HG03469 (cell line): ENCODE data around the gene ANKRD44.

Experiments used
- ATAC-seq: cut with Tn5 transposase; IDR thresholded peaks from one replicate; pipeline ENCODE4 v1.9.1; 2021; ENCODE audit warnings: mild to moderate bottlenecking, moderate library complexity, moderate number of reproducible peaks; ENCODE audit not compliant: unreplicated experiment

ANKRD44 gene

DNA sequence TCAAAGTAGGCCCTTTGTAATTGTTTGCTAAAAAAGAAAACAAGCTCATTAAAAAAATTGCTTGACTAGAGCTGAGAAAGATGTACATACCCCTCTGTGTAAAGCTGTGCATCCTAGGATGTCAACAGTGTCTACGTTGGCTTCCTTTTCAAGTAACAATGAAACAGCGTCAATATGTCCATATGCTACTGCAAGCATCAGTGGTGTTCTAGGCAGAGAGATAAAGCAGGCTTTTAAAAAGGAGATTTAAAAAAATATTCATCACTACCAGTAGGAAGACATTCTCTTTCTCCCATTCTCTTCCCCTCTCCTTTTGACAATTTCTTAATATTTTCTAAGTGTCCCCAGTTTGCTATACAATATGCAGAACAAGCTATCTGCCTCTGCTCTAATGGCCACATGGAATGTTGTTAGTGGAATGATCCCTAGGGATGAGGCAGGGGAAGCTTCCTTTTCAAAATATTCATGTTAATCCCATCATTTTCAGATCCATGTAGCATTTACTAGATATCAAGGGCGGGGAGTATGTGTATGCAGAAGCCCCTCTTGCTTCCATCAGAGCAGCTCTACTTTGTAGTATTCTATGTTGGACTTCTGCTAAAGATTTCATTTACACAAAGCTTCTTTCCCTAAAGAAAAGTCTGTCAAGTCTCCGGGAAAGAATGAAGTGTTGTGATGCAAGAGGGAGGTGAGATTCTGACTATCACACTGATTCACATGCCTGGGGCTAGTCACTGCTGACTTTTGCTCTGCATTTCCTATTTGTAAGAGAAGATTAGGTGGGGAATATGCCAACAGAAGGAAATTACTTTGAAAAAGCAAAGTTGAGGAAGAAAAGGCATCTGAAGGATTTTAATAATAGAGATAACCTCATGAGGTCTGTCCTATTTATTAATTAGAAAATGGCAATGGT, 302.6 kb downstream of the ANKRD44 start:
- no peak for ATAC-seq

DNA sequence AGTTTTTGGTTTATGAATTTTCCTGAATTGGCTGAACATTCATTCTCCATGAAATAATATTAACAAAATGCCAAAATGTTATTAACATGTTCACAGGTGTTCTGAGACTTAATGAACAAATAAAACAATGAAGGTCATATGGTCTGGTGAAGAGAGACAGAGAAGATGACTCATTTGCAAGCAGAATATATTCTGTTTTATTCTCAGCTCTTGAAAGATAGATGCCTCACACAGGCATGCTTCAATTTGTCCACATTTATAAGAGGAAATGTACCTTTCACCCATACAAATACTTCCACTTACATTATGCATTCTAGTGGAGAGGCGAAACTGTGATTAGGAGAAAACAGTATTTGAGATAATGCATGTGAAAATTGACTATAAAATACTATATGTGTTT, 308.7 kb downstream of the ANKRD44 start:
- no peak for ATAC-seq

DNA sequence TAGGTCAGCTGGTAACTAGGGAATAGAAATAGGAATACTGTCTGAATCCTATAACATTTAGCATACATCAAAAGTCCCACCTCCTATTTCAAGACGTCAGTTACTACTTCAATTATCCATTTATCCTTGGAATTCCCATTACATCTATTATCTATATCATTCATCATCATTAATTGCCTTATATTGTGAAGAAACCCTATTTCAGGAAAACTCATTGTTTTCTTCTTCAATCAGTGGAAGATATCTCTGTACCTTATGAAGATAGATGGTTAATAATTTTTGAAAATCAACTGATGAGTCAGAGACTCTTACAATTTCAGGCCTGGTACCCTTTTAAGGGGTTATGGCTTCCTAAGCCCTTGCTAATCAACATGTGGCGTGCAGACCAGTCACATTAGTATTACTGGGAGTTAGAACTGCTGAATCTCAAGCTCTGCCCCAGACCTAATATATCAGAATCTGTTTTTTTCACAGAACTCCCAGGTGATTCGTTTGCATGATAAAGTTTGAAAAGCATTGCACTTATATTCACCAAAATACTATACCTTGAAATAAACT, 314.7 kb downstream of the ANKRD44 start:
- no peak for ATAC-seq

DNA sequence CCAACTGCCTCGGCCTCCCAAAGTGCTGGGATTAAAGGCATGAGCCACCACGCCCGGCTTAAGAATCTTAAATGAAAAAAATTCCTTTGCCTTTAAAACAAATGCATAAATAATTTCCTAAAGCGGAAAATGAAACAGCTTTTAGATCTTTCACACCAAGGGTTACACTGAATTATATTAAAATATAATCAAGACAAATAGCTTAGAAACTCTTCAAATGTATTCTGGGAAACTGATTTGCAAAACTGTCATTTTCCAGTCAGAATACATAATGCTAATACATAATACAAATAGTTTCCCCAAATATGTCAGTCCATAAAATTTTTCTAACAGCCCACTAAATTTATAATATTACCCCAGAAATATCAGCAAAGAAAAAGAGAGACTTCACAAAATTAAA, 315.8 kb downstream of the ANKRD44 start:
- no peak for ATAC-seq

DNA sequence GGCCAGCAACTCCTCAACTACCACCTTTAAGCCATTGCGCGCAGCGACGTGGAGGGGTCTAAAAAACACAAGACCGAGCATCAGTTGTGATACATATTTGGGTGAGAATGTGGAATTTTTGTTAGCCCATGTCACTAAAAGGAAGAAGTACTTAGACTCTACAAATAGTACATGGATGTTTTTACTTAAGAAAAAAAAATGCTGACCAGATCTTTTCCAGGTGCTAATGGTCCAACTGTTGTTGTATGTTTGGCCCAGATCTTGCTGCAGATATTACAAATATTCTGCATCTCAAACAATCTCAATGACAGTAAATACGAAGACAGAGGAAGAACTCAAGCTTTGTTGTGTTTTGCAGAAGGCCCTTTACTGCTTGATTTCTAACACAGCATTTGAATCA, 317.0 kb downstream of the ANKRD44 start:
- no peak for ATAC-seq

DNA sequence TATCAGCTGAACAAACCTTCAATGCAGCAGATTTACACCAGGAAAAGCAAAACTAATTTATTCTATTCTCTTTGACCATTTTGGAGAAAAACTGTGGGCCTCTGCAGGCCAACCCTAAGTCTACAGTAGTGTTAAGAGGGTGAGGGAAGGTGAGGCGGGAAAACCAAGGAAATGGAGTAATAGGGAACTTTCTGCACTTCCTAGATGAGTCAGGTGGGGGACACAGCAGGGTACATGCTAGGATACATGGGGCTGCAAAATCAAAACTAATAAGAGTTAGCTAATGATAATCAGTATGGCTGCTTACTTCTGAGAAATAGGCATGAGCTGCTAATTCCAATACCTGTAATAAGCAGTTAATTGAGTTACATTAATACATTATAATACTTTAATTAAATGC, 318.1 kb downstream of the ANKRD44 start:
- ATAC-seq, result no peak

DNA sequence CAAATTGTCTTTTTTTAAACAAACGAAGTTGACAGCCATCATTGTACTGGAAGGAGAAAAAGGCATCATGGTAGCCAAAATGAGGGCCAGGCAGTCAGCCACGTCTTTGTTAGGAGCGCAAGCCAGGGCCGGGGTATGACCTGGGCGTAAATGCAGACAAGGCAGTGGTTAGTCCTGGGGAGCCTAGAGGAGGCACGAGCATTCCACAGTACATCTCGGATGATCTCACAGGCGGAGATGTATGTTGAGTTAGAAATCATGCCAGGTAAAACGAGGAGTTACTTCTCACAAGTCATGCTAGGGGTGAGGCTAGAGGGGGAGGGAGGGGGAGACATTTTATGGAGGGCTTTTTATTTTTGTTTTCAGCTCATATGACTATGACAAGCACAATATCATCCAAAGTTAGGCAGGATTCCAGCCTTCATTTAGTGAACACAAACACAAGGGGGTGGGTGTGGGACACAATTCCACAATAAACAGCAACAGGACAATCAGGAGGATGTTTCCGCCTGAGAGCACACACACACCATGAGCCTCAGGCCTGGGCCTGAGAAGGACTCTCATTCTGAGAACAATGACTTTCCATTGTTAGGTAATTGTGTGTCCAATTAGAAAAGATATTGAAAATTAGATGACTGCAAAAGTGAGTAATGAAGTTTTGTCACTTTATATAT, 319.7 kb downstream of the ANKRD44 start:
- no peak for ATAC-seq

DNA sequence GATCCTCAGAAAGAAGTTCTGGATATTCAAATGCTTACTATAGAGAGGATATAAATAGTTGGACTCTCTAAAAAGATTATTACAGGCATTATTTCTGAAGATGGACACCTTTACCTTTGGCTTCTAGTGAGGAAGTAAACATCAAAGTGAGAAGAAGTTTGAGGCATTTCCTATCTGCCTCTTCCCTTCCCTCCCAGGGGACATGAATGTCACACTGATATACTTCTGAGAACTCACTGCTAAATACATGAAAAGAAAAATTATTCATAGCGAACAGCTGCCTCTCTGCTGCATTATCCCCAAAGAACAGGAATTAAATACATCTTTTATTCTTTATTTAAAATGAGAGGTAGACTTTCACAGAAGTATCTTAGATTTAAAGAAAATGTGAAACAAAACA, 320.5 kb downstream of the ANKRD44 start:
- ATAC-seq, result no peak

DNA sequence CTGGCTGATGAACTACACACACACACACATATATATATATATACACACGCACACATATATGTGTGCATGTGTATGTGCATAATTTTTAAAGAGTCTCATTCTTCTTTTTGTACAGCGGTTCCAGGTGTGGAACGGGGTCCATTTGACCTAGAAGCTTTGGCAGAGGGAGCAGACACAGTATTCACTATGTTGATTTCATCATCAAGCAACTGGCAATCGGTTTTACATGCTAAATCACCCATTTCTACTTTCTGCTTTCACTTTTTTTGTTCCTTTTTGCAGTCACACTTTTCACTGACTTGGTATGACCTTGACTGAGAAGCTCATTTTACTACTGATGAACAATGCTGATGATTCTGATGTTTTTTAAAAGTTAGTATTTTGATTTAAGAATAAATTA, 321.1 kb downstream of the ANKRD44 start:
- ATAC-seq, result no peak

DNA sequence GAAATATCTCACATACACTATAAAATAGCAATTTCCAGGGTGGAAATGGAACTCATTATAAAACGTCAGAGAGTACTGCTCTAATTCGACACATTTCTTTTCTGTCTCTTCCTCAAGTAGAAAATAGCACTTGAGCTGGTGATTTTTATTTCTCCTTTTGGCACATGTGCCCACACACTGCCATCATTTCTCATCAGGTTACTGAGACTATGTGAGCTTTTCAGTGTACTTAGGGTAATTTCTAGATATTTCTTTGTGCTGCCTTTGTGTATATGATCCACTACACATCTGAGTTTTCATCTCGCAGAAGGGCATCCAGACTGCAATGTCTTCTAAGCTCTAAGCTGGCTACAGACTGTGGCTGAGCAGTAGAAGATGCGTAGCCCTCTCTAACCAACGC, 321.9 kb downstream of the ANKRD44 start:
- no peak for ATAC-seq

DNA sequence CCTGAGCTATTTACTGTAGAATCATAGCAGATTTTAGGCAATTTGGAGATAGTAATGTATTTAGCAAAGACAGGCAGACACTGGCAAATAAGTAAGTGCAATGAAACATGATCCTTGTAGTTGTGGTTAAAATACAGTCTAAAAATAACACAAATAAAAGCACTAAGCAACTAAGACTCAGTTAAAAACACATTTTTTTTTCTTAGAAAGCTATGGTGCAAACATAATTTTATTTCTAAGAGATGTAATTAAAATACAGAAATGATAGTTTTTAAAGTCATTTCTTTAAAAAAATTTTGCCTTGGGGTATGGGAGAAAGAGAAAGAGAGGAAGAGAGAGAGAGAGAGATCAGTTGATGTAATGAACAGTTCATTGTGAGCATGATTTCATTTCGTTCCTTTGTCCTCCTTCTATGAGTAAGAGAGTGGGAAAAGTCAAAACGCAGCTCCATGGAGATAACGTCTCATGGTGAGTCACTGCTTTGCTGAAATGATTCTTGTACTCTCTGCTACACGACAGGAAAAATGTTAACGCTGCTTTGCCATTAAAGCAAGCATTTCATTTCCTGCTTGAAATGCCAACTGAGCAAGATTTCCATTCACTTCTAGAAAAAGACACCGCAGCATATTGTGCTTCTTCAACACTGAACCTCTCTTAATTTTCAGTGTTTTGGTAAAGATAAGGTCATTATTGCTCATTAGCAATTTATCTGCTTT, 322.8 kb downstream of the ANKRD44 start:
- no peak for ATAC-seq

DNA sequence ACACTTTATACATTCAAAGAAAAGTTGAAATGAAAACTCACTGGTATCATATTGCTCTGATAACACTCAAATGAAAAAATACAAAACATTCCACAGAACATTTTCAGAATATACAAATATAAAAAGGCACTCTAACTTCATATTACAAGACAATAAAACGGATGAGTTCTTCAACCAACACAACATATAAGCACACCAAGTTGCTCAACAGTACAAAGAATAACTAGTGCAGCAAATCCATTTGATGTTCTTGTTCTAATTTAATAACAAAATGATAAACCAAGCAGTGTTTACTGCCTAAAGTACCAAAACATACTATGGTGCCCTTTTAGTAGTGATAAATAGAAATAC, 323.3 kb downstream of the ANKRD44 start:
- no peak for ATAC-seq

DNA sequence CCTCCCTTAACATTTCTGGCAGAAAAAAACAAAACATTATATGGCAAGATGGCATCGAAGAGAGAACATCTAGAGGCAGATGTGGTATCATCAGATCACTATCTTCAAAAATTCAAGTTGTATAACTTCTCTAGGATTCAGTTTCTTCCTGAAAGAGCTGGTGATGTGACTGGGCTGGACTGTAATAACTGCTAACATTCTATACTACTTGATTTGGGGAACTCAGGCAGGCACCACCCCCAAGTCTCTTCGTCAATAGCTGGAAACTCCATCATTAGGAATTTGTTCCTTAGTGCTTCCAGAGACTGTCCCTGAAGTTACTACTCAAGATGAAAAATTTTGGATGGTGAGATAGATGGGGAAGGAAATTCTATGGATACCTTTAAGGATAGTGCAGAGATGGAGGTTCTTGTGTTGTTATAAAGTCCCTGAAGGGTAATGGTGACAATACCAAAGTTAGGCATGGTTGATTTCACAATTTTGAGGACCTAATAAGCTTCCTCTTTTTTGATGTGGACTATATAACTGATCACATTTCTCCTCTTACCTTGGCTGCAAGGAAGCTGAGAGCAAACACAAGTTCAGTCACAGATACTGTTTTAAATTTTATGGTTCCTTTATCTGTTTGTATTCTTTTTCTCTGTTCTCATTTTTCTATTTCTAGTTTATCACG, 324.9 kb downstream of the ANKRD44 start:
- ATAC-seq, result no peak

DNA sequence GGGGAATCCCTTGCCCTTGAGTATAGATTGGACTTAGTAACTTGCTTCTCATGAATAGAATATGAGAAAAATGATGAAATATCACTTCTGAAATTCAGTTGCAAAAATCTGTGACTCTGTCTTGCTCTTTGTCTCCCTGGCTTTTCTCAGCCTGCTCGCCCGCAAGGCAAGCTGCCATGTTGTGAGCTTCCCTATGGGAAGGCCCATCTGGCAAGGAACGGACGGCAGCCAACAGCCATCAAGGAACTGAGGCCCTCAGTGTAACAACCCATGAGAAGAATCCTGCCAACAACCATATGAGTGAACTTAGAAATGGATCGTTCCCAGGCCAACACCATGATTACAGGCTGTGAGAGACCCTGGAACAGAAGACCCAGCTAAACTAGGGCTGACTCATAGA, 325.7 kb downstream of the ANKRD44 start:
- ATAC-seq, result no peak

DNA sequence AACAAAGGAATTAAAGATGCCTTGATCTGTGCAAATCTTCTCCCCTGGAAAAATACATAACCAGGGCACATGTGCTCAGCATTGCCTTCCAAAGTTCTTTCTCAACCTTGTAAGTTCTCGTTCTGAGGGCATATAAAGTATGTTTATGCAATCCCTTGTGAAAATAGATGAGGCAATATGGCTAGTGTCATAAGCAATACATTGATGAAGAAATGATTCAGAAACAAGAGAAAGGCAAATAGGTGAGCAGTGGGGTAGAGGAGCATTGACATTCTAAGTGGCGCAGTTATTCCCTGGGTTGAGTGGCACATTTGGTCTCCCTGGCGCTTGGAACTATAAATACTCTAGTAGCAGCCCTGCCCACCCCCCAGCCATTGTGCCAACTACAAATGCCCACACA, 326.6 kb downstream of the ANKRD44 start:
- ATAC-seq, result no peak

DNA sequence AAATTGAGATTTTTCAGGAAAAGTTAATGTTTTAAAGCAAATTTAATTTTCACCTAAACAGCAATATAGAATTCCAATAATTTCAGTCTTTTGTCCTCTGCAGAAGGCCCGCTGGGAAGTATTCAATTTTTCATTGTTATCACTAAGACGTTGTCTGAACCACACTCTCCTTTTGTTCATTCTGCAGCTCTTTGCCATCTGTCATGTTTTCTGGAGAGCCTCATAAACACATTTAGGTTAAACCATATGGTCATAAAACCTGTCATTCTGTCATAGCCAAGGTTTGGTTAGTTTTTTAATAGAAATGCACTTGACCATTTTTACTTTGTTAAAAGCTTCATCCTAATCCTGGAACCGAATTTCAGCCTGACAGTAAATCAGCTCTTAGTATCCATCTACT, 330.1 kb downstream of the ANKRD44 start:
- no peak for ATAC-seq

DNA sequence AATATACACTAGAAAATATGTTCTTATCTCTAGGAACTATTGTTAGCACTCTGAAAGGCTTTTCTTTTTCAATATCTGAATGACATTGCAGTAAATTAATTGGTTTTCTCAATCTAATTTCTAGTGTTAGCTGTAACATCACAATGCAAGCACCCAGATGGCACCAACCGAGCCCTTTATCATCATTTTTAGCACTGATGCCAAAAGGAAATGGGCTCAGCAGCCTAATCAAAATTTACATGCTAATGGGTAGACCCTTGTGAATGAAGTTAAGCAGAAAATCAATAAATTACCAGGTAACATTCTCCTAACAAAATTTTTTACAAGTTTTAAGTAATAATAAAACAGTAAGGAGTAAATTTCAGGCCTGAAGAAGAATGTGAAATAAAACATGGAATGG, 330.6 kb downstream of the ANKRD44 start:
- ATAC-seq, result no peak

DNA sequence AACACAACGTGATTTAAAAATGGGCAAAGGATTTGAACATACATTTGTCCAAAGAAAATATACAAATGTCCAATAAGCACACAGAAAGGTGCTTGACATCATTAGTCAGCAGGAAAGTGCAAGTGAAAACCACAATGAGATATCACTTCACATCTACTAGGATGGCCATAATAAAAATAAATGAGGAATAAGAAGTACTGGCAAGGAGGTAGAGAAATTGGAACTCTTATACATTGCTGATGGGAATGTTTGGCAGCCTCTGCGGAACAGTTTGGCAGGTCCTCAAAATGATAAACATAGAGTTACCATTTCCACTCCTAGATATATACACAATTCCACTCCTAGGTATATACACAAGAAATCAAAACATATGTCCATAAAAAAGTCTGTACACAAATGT, 333.1 kb downstream of the ANKRD44 start:
- no peak for ATAC-seq

DNA sequence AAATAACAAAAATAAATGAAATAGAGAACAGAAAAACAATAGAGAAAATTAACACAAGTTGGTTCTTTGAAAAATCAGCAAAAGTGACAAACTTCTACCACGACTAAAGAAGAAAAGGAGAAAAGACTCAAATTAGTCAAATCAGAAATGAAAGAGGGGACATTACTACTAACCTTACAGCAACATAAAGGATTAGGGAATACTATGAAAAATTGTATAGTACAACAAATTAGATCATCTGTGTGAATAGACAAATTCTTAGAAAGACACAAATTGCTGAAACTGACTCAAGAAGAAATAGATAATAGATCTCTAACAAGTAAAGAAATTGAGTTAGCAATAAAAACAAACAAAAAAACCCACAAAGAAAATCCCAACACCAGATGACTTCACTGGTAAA, 335.6 kb downstream of the ANKRD44 start:
- no peak for ATAC-seq

DNA sequence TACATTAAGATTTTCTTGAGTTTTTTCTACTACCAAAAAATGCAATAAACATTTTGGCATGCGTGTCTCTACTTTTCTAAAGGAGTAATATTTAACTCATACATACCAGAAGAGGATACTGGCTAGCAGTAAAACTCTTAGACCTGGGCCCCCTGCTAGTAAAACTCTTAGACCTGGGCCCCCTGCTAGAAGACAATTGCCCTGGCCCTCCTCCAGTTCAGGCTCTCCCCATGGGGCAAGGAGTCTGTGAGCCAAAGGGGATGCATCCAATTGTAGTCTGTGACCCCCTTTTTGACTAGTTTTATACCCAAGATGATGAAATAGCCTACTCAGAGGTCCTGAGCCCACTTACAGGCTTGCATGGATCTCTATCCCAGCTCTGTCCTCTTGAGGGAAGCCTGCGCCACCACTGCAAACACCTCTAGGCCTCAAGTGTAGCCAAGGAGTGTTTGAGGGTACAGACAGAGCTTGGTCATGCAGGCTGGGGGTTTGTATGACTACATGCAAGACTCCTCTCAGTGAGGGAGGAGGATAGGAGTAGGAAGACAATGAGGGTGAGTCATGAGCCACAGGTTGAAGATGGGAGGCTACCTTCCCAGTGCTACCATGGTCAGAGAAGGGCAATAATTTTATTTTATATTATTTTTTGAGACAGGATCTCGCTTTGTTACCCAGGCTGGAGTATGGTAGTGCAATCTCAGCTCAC, 338.9 kb downstream of the ANKRD44 start:
- no peak for ATAC-seq
